GM12878 (cell line): ENCODE measurements around the gene SORL1. TPM values are rescaled to one million over a fixed set of nuclear protein-coding genes. Genes with fewer than 3 reads are reported as not detected.

Experiments
- ATF2 ChIP-seq: IDR thresholded peaks from 2 replicates; pipeline ENCODE4 v1.6.1; 2012; ENCODE audit warnings: low read length, inconsistent platforms
- CBX3 ChIP-seq: fragments of 200-600 bp; sonication (generic); IDR thresholded peaks from 2 replicates; pipeline ENCODE4 v1.6.1; 2016; ENCODE audit warnings: low read depth, borderline replicate concordance
- E2F8 ChIP-seq: fragments of 450-650 bp; IDR thresholded peaks from 2 replicates; pipeline ENCODE4 v1.6.1; 2018; ENCODE audit warnings: mild to moderate bottlenecking, low read depth, moderate library complexity; ENCODE audit not compliant: partially characterized antibody
- EZH2 ChIP-seq: IDR thresholded peaks from 2 replicates; pipeline ENCODE4 v1.6.1; 2012; ENCODE audit warnings: low read depth, mild to moderate bottlenecking, control low read depth, inconsistent platforms, low read length, borderline replicate concordance; ENCODE audit not compliant: control insufficient read depth
- IKZF1 ChIP-seq: fragments of 450-650 bp; conservative IDR thresholded peaks from 2 replicates; pipeline ENCODE4 v1.6.1; 2017; ENCODE audit warnings: antibody characterized with exemption, mild to moderate bottlenecking
- KAT2A ChIP-seq: conservative IDR thresholded peaks from 2 replicates; pipeline ENCODE4 v1.6.1; 2011; ENCODE audit warnings: low read depth, low read length; ENCODE audit not compliant: control insufficient read depth
- LARP7 ChIP-seq: fragments of 450-650 bp; IDR thresholded peaks from 2 replicates; pipeline ENCODE4 v1.6.1; 2017; ENCODE audit warnings: mild to moderate bottlenecking
- NFYB ChIP-seq: IDR thresholded peaks from 2 replicates; pipeline ENCODE4 v1.6.1; 2011; ENCODE audit warnings: low read depth, mild to moderate bottlenecking, low read length, improper control_type of control experiment, moderate library complexity; ENCODE audit not compliant: insufficient read depth
- NRF1 ChIP-seq: conservative IDR thresholded peaks from 2 replicates; pipeline ENCODE4 v1.6.1; 2011; ENCODE audit warnings: mild to moderate bottlenecking, low read depth, low read length, improper control_type of control experiment
- PML ChIP-seq: IDR thresholded peaks from 2 replicates; pipeline ENCODE4 v1.6.1; 2012; ENCODE audit warnings: low read length, inconsistent platforms
- POLR2AphosphoS5 ChIP-seq: IDR thresholded peaks from 2 replicates; pipeline ENCODE4 v1.6.1; 2011; ENCODE audit warnings: mild to moderate bottlenecking, low read length, inconsistent platforms
- RAD51 ChIP-seq: fragments of 450-650 bp; IDR thresholded peaks from 2 replicates; pipeline ENCODE4 v1.6.1; 2016; ENCODE audit warnings: moderate library complexity, mild to moderate bottlenecking, inconsistent platforms
- RBBP5 ChIP-seq: fragments of 200-600 bp; sonication (generic); conservative IDR thresholded peaks from 2 replicates; pipeline ENCODE4 v1.6.1; 2016
- SMAD1 ChIP-seq: fragments of 450-650 bp; IDR thresholded peaks from 2 replicates; pipeline ENCODE4 v1.6.1; 2018; ENCODE audit warnings: mild to moderate bottlenecking, low read depth; ENCODE audit not compliant: partially characterized antibody
- STAT3 ChIP-seq: IDR thresholded peaks from 2 replicates; pipeline ENCODE4 v1.6.1; 2011; ENCODE audit warnings: low read depth, low read length, improper control_type of control experiment
- TARDBP ChIP-seq: IDR thresholded peaks from 2 replicates; pipeline ENCODE4 v1.6.1; 2016; ENCODE audit warnings: borderline replicate concordance
- USF2 ChIP-seq: IDR thresholded peaks from 2 replicates; pipeline ENCODE4 v1.6.1; 2011; ENCODE audit warnings: low read depth, low read length, improper control_type of control experiment, borderline replicate concordance
- ZNF622 ChIP-seq: fragments of 450-650 bp; IDR thresholded peaks from 2 replicates; pipeline ENCODE4 v1.6.1; 2017; ENCODE audit warnings: mild to moderate bottlenecking, inconsistent platforms
- polyA plus RNA-seq, 11 experiments: library from polyadenylated mRNA; depleted of rRNA in 4 of 11; unstranded in 6 of 11; stranded (reverse) in 5 of 11; fragments of >200 nt; fragmentation: Nextera tagmentation in 4 of 11; fragmentation: Illumina TruSeq in 1 of 11; extraction: Ambion mirVana in 4 of 11; extraction: Trizol in 1 of 11; gene quantifications; 1 replicate in 1 of 11; 2 replicates in 10 of 11; pipeline versions ENCODE4 v1.2.1 to v1.2.3, GENCODE V29; 2011 to 2016; ENCODE audit warnings: inconsistent platforms in 2 of 11, missing spikeins in 2 of 11, low read depth in 1 of 11
- total RNA-seq, 4 experiments: library from RNA; depleted of rRNA in 3 of 4; stranded (reverse); fragments of >200 nt in 3 of 4; fragmentation: Illumina TruSeq in 1 of 4; extraction: Trizol in 1 of 4; gene quantifications; 2 replicates each; pipeline versions ENCODE4 v1.2.1 to v1.2.3, GENCODE V29; 2013 to 2021
- TF ChIP-seq, protein P1 (sequence below): fragments of 450-650 bp; IDR thresholded peaks from 2 replicates; pipeline ENCODE4 v1.6.1; 2017; ENCODE audit warnings: mild to moderate bottlenecking, moderate library complexity
- TF ChIP-seq, protein P2 (sequence below): IDR thresholded peaks from 2 replicates; pipeline ENCODE4 v1.6.1; 2012; ENCODE audit warnings: low read depth, low read length, improper control_type of control experiment

Gene SORL1
- total and polyA plus RNA-seq, 10 of the 15 experiments (the other 5 are each of a cell fraction or from before 2014, with no cell fraction given), result 20.2 to 107 (median 59.9) TPM

GRCh38 chr11:121557348-121557747 is 105.2 kb downstream of the SORL1 start (continued):
- TF ChIP-seq, protein P1, sequence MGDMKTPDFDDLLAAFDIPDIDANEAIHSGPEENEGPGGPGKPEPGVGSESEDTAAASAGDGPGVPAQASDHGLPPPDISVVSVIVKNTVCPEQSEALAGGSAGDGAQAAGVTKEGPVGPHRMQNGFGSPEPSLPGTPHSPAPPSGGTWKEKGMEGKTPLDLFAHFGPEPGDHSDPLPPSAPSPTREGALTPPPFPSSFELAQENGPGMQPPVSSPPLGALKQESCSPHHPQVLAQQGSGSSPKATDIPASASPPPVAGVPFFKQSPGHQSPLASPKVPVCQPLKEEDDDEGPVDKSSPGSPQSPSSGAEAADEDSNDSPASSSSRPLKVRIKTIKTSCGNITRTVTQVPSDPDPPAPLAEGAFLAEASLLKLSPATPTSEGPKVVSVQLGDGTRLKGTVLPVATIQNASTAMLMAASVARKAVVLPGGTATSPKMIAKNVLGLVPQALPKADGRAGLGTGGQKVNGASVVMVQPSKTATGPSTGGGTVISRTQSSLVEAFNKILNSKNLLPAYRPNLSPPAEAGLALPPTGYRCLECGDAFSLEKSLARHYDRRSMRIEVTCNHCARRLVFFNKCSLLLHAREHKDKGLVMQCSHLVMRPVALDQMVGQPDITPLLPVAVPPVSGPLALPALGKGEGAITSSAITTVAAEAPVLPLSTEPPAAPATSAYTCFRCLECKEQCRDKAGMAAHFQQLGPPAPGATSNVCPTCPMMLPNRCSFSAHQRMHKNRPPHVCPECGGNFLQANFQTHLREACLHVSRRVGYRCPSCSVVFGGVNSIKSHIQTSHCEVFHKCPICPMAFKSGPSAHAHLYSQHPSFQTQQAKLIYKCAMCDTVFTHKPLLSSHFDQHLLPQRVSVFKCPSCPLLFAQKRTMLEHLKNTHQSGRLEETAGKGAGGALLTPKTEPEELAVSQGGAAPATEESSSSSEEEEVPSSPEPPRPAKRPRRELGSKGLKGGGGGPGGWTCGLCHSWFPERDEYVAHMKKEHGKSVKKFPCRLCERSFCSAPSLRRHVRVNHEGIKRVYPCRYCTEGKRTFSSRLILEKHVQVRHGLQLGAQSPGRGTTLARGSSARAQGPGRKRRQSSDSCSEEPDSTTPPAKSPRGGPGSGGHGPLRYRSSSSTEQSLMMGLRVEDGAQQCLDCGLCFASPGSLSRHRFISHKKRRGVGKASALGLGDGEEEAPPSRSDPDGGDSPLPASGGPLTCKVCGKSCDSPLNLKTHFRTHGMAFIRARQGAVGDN, result peak; percentile 76; the same call in 1 of the 2 replicates
- TF ChIP-seq, protein P2, sequence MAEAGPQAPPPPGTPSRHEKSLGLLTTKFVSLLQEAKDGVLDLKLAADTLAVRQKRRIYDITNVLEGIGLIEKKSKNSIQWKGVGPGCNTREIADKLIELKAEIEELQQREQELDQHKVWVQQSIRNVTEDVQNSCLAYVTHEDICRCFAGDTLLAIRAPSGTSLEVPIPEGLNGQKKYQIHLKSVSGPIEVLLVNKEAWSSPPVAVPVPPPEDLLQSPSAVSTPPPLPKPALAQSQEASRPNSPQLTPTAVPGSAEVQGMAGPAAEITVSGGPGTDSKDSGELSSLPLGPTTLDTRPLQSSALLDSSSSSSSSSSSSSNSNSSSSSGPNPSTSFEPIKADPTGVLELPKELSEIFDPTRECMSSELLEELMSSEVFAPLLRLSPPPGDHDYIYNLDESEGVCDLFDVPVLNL, result no peak
- TF ChIP-seq LARP7 (no peak), E2F8 (no peak), USF2 (no peak), POLR2AphosphoS5 (no peak; the same call in 1 of the 2 replicates), STAT3 (no peak), NFYB (no peak), TARDBP (0 out of 2 replicates have a peak, but pooled peaks have one; percentile 34), ATF2 (peak; percentile 94), KAT2A (no peak), CBX3 (no peak), RAD51 (no peak), SMAD1 (peak; percentile 55), ZNF622 (no peak), RBBP5 (no peak), EZH2 (no peak), PML (peak; percentile 44; the same call in 1 of the 2 replicates), IKZF1 (peak; percentile 61; the same call in 1 of the 2 replicates), NRF1 (no peak)
